Calu3 (cell line): ENCODE data around the gene MTR. TPM values are rescaled to one million over a fixed set of nuclear protein-coding genes. Genes with fewer than 3 reads are reported as not detected.

ENCODE experiments used
- BruUV-seq: library from RNA; stranded (reverse); fragments of 400-500 nt; replicated peaks from 2 replicates; lab custom pipeline; 2021; lab: Mats Ljungman, UMichigan
- CTCF ChIA-PET: fragments of 300-600 bp; sonication (Branson Sonifier 250); formaldehyde crosslinking; loops from one replicate; lab custom pipeline; 2022; ENCODE audit warnings: antibody characterized with exemption; lab: Charles Lee
- DNase-seq: peaks from one replicate; pipeline ENCODE4 v3.0.0; 2022
- H3K27ac Mint-ChIP-seq: one replicate; pipeline ENCODE4 v1.8.0; 2022; ENCODE audit warnings: mixed read lengths; ENCODE audit not compliant: unreplicated experiment
- H3K27me3 Mint-ChIP-seq: one replicate; pipeline ENCODE4 v1.8.0; 2022; ENCODE audit warnings: mixed read lengths; ENCODE audit not compliant: unreplicated experiment
- H3K36me3 Mint-ChIP-seq: one replicate; pipeline ENCODE4 v1.8.0; 2022; ENCODE audit warnings: mild to moderate bottlenecking, moderate library complexity, mixed read lengths; ENCODE audit not compliant: insufficient read depth, unreplicated experiment
- H3K4me1 Mint-ChIP-seq: one replicate; pipeline ENCODE4 v1.8.0; 2022; ENCODE audit warnings: mild to moderate bottlenecking, low read depth, mixed read lengths; ENCODE audit not compliant: unreplicated experiment
- H3K4me3 Mint-ChIP-seq: one replicate; pipeline ENCODE4 v1.8.0; 2022; ENCODE audit warnings: mild to moderate bottlenecking, low read depth, moderate library complexity, mixed read lengths; ENCODE audit not compliant: unreplicated experiment
- H3K9me3 Mint-ChIP-seq: one replicate; pipeline ENCODE4 v1.8.0; 2022; ENCODE audit warnings: low read depth, mixed read lengths; ENCODE audit not compliant: unreplicated experiment
- intact Hi-C: fragments of 100-400 bp; cut with micrococcal nuclease; formaldehyde crosslinking; loops from one replicate; pipeline ENCODE4 v1.10.0; 2022; ENCODE audit not compliant: unreplicated experiment
- total RNA-seq: library from RNA; stranded (reverse); gene quantifications from 2 replicates; pipeline ENCODE4 v1.2.3, GENCODE V29; 2022
- TF ChIP-seq, protein P1 (sequence below): fragments of 200-600 bp; IDR thresholded peaks from one replicate; pipeline ENCODE4 v1.8.0; 2022; ENCODE audit warnings: antibody characterized with exemption; ENCODE audit not compliant: unreplicated experiment

Gene MTR
- total RNA-seq, 1 experiment from 2014 or later: 37.0 TPM

DNA sequence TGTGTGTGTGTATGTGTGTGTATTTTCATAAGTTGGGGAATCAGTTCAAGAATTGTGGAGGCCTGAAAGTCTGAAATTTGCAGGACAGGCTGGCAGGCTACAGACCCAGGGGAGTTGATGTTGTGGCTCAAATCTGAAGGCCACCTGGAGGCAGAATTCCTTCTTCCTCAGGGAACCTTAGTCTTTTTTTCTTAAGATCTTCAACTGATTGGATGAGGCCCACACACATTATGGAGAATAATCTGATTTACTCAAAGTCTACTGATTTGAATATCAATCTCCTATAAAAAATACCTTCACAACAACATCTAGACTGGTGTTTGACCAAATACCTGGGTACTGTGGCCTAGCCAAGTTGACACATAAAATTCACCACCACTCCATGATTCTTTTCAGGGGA lies 147.3 kb downstream of the MTR start:
- no peak for DNase-seq
- no peak overlapping the region for H3K27ac Mint-ChIP-seq
- no peaks in the 10 kb centered on the region for H3K27me3 Mint-ChIP-seq
- peaks cover 12% of the 10 kb centered on the region for H3K9me3 Mint-ChIP-seq
- no TSS peak for BruUV-seq
- H3K4me1 Mint-ChIP-seq: no peaks in the 10 kb centered on the region
- CTCF ChIA-PET: interaction anchor here (0.6 kb wide), 1 partner anchor 1816 kb away, joined by 3 read pairs; no protein-coding TSS in a partner anchor
- no peak overlapping the region for H3K4me3 Mint-ChIP-seq
- H3K36me3 Mint-ChIP-seq: no peaks in the 10 kb centered on the region
- TF ChIP-seq, protein P1, sequence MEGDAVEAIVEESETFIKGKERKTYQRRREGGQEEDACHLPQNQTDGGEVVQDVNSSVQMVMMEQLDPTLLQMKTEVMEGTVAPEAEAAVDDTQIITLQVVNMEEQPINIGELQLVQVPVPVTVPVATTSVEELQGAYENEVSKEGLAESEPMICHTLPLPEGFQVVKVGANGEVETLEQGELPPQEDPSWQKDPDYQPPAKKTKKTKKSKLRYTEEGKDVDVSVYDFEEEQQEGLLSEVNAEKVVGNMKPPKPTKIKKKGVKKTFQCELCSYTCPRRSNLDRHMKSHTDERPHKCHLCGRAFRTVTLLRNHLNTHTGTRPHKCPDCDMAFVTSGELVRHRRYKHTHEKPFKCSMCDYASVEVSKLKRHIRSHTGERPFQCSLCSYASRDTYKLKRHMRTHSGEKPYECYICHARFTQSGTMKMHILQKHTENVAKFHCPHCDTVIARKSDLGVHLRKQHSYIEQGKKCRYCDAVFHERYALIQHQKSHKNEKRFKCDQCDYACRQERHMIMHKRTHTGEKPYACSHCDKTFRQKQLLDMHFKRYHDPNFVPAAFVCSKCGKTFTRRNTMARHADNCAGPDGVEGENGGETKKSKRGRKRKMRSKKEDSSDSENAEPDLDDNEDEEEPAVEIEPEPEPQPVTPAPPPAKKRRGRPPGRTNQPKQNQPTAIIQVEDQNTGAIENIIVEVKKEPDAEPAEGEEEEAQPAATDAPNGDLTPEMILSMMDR: no peak
- intact Hi-C loops: no loop called here

DNA sequence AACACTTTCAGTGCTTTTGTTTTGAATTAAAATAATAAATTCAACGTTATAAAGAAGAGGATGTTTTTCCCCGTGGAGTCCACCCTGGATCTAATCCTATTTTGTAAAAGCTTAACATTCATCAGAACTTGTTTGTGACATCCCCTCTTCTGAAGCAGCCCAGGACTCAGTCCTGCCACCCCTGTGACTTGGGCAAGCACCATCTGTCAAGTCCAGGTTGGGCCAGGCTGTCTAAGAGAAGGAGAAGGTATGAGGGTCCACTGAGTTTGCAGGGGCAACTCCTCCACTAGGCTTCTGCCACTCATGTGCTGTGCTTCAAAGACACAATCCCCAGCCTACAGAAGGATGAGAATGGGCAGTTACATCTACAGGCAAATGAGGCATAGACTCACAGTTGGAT lies 149.5 kb downstream of the MTR start:
- intact Hi-C loops: loop anchor here (2.0 kb wide), 1 partner anchor 34 kb away; no protein-coding TSS in a partner anchor
- CTCF ChIA-PET: no interaction called here
- no peaks in the 10 kb centered on the region for H3K27me3 Mint-ChIP-seq
- H3K36me3 Mint-ChIP-seq: no peaks in the 10 kb centered on the region
- H3K9me3 Mint-ChIP-seq: peaks cover 18% of the 10 kb centered on the region
- TF ChIP-seq, protein P1: no peak
- no peak overlapping the region for H3K4me3 Mint-ChIP-seq
- no TSS peak for BruUV-seq
- H3K27ac Mint-ChIP-seq: no peak overlapping the region
- DNase-seq: no peak
- H3K4me1 Mint-ChIP-seq: no peaks in the 10 kb centered on the region

DNA sequence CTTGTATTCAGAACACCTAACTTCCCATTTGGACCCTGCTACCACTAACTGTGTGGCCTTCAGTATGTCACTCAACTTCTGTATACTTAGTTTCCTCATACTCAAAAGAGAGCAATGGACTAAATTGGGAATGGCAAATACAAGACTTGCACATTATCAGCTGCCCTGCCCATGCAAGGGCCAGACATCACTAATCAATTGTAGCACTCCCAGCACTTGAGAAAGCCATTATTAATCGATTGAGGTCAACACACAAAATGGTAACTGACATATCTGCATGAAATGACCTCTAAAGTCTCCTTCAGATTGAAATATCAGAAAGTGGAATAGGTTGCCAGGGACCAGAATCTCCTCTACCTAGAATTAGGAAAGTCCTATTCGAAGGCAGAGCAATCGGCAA lies 149.9 kb downstream of the MTR start:
- no peaks in the 10 kb centered on the region for H3K27me3 Mint-ChIP-seq
- intact Hi-C loops: loop anchor here (2.0 kb wide), 1 partner anchor 34 kb away; no protein-coding TSS in a partner anchor
- H3K9me3 Mint-ChIP-seq: peaks cover 18% of the 10 kb centered on the region
- H3K27ac Mint-ChIP-seq: no peak overlapping the region
- no TSS peak for BruUV-seq
- no peak for DNase-seq
- TF ChIP-seq, protein P1: no peak
- no peaks in the 10 kb centered on the region for H3K36me3 Mint-ChIP-seq
- H3K4me3 Mint-ChIP-seq: no peak overlapping the region
- CTCF ChIA-PET: no interaction called here
- H3K4me1 Mint-ChIP-seq: no peaks in the 10 kb centered on the region

DNA sequence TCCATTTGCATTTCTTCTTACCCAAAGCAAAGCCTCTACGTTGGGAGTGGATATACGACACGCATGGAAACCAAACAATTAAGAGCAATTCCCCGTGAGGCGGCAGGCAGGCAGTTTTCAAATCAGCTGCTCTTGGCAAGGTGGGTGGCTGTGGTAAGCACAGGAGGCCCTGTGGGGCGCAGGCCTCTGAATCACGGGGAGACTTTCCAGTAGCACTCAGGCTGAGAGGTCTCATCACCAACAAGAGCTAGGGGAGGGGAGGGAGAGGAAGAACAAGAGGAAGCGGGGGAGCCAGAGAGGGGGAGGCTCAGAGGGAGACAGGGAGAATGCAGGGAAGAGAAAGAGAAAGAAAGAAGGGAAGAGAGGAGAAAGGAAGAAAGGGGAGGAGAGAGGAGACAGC lies 152.7 kb downstream of the MTR start:
- intact Hi-C loops: no loop called here
- peaks cover 22% of the 10 kb centered on the region for H3K9me3 Mint-ChIP-seq
- BruUV-seq: no TSS peak
- no peaks in the 10 kb centered on the region for H3K27me3 Mint-ChIP-seq
- H3K36me3 Mint-ChIP-seq: no peaks in the 10 kb centered on the region
- no peak overlapping the region for H3K4me3 Mint-ChIP-seq
- CTCF ChIA-PET: no interaction called here
- no peak for DNase-seq
- TF ChIP-seq, protein P1: no peak
- no peak overlapping the region for H3K27ac Mint-ChIP-seq
- H3K4me1 Mint-ChIP-seq: no peaks in the 10 kb centered on the region
